HT1080 (cell line): Measurements from ENCODE around the gene DFFA. TPM values are rescaled to one million over a fixed set of nuclear protein-coding genes. Genes with fewer than 3 reads are reported as not detected.
"Not testable (repeated sequence)": the region's sequence is repeated elsewhere in the genome, so short reads cannot be mapped to it uniquely, and the experiment has no call there.

Source experiments
- DNase-seq: peaks from one replicate; pipeline ENCODE4 v3.0.0-alpha.2; 2015; ENCODE audit warnings: low read depth
- total RNA-seq: library from RNA; depleted of rRNA; stranded (reverse); fragments of >200 nt; shearing (Covaris generic); gene quantifications from 2 replicates; pipeline ENCODE4 v1.2.3, GENCODE V29; 2014

Gene DFFA
- total RNA-seq, 1 experiment from 2014 or later, result 78.0 TPM

- not testable (repeated sequence) for DNase-seq
Measured at GRCh38 chr1:10506046-10506676, 33.8 kb upstream of the DFFA start.

GRCh38 chr1:10504249-10504648 is 31.9 kb upstream of the DFFA start:
- no peak for DNase-seq

GRCh38 chr1:10502206-10502605 is 29.9 kb upstream of the DFFA start:
- no peak for DNase-seq

- DNase-seq, result no peak
Measured at GRCh38 chr1:10498231-10498630, 25.9 kb upstream of the DFFA start.

GRCh38 chr1:10497109-10497508 is 24.8 kb upstream of the DFFA start:
- DNase-seq, result no peak

- DNase-seq, result no peak
Measured at GRCh38 chr1:10495952-10496351, 23.6 kb upstream of the DFFA start.

GRCh38 chr1:10495475-10495817 is 23.1 kb upstream of the DFFA start:
- DNase-seq, result no peak

GRCh38 chr1:10494754-10495474 is 22.6 kb upstream of the DFFA start:
- DNase-seq, result peak; percentile 66

- DNase-seq, result no peak
Measured at GRCh38 chr1:10494418-10494753, 22.1 kb upstream of the DFFA start.

GRCh38 chr1:10490286-10490970 is 18.1 kb upstream of the DFFA start:
- DNase-seq, result no peak

- no peak for DNase-seq
Measured at GRCh38 chr1:10489291-10490055, 17.1 kb upstream of the DFFA start.

GRCh38 chr1:10484521-10484920 is 12.2 kb upstream of the DFFA start:
- DNase-seq, result no peak

GRCh38 chr1:10480614-10481013 is 8.3 kb upstream of the DFFA start:
- DNase-seq, result no peak

GRCh38 chr1:10479296-10479695 is 7.0 kb upstream of the DFFA start:
- DNase-seq, result no peak

- DNase-seq, result no peak
Measured at GRCh38 chr1:10475510-10475909, 3.2 kb upstream of the DFFA start.

GRCh38 chr1:10474613-10475507 is 2.5 kb upstream of the DFFA start, which contains the start of gene PEX14:
Gene PEX14, plus strand, starts transcription at chr1:10474950. Its CDS starts 17 bp downstream, at chr1:10474967.
- peak; percentile 84 for DNase-seq

- DNase-seq, result not testable (repeated sequence)
Measured at GRCh38 chr1:10474309-10474612, 1.9 kb upstream of the DFFA start.

GRCh38 chr1:10473145-10473765 is 926 bp upstream of the DFFA start:
- DNase-seq, result no peak

GRCh38 chr1:10471411-10472219 is 714 bp downstream of the DFFA start:
- peak; percentile 26 for DNase-seq

- DNase-seq, result no peak
Measured at GRCh38 chr1:10470043-10470442, 2.3 kb downstream of the DFFA start.
